Adrenal gland (tissue), 5 donors: ENCODE results near the gene LIMS1.
"Not testable (repeated sequence)": the region's sequence is repeated elsewhere in the genome, so short reads cannot be mapped to it uniquely, and the experiment has no call there.

Experiments used
- POLR2A ChIP-seq, 2 donors: fragments of 450-650 bp; IDR thresholded peaks; one replicate each; pipeline ENCODE4 v1.6.1; 2017; ENCODE audit warnings: antibody characterized with exemption in 2 of 2, mild to moderate bottlenecking in 2 of 2, moderate library complexity in 1 of 2
- TF ChIP-seq, protein P1 (sequence below), 6 experiments: fragments of 450-650 bp in 4 of 6; fragments of 200-600 bp in 2 of 6; sonication (generic) in 1 of 6; IDR thresholded peaks; 1 replicate in 5 of 6; 2 replicates in 1 of 6; pipeline versions ENCODE4 v1.5.1 to v1.8.0; 2016 to 2021; ENCODE audit warnings: antibody characterized with exemption in 6 of 6, mild to moderate bottlenecking in 2 of 6, moderate library complexity in 1 of 6
- donor health status: DM: no; HTN: no; CAD: no.

DNA sequence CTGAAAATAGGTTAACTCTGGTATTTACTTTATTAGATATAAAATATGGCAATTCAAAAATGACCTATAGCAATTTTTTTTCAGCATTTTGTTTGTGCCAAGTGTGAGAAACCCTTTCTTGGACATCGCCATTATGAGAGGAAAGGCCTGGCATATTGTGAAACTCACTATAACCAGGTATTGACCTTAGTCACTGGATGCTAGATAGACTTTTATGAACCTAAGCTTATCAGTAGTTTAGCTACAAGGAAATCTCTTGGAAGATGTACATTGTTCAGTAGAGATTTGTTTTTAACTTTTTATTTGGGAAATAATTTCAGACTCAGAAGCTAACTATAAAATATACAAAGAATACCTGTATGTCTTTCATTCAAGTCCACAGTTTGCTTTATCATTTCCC is 142.3 kb downstream of the LIMS1 start:
- TF ChIP-seq, protein P1, sequence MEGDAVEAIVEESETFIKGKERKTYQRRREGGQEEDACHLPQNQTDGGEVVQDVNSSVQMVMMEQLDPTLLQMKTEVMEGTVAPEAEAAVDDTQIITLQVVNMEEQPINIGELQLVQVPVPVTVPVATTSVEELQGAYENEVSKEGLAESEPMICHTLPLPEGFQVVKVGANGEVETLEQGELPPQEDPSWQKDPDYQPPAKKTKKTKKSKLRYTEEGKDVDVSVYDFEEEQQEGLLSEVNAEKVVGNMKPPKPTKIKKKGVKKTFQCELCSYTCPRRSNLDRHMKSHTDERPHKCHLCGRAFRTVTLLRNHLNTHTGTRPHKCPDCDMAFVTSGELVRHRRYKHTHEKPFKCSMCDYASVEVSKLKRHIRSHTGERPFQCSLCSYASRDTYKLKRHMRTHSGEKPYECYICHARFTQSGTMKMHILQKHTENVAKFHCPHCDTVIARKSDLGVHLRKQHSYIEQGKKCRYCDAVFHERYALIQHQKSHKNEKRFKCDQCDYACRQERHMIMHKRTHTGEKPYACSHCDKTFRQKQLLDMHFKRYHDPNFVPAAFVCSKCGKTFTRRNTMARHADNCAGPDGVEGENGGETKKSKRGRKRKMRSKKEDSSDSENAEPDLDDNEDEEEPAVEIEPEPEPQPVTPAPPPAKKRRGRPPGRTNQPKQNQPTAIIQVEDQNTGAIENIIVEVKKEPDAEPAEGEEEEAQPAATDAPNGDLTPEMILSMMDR (IDR thresholded peaks at IDR 0.05): not testable (repeated sequence)
- not testable (repeated sequence) for TF ChIP-seq POLR2A (IDR thresholded peaks at IDR 0.05)
